Stimulated activated CD4-positive, alpha-beta T cell treated with anti-CD3 and anti-CD28 coated beads, TNF-alpha, amount 100 ng/mL, for 24 hours (primary cell): ENCODE results near the gene SLC11A2.
"Not testable (repeated sequence)": the region's sequence is repeated elsewhere in the genome, so short reads cannot be mapped to it uniquely, and the experiment has no call there.

ENCODE experiments used
- DNase-seq, 3 experiments: peaks; one replicate each; pipeline ENCODE4 v3.0.0-alpha.2; 2020; ENCODE audit warnings: low read depth in 3 of 3

Gene SLC11A2

DNA sequence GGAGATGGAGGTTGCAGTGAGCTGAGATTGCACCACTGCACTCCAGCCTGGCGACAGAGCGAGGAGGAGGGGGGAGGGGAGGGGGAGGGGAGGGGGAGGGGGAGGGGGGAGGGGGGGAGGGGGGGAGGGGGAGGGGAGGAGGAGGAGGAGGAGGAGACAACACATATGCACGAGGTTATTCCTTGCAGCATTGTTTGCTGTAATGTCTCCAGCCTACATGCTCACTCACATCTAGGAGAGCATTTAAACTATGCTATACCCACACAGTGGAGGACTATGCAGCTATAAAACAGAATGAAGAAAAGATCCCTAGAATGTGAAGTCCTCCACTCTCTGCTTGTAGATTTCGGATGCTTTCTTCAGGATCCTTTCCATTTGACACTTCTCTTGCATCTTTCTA is 77.4 kb downstream of the SLC11A2 start:
- no peak for DNase-seq

DNA sequence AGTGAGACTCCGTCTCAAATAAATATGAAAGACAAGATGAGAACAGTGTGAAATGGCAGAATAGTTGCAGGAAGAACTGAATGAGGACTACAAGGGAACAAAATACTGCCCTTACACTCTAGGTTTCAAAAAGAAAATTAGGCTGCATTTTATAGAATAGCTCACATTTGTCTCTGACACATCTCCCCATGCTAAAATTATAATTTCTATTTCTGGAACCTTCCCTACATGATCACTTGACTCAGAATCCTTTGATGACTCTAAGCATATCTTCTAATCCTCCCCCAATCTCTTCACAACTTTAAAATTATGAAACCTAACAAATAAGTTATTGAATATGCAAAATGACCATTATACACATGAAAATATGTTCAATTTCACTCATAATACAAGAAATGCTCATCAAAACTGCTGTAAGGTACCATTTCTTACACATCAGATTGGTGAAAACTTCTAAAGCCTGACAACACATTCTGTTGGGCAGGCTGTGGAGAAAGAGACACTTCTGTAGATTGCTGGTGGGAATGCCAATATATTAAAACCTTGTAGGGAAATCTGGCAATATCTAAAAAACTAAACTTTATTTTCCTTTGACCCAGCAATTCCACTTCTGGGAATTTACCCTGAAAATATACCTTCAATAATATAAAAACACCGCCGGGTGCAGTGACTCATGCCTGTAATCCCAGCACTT is 78.1 kb downstream of the SLC11A2 start:
- no peak for DNase-seq

DNA sequence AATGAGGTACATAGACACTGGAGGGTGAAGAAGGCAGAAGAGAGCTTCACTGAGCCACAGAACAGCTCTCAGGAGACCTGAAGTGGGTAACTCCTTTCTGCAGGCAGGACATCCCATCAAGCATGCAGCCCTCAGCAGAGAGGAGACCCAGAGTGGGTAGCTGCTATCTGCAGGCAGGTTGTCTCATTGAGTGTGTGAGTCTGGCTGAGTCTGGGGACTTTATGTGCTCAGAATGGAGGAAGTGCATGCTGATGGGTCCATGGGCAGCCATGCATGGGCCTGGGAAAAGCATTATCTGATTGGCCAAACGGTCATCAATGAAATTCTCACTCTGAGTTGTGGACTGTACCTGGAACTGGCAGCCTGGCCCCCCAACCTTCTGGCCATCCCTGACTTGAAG is 88.5 kb downstream of the SLC11A2 start:
- no peak for DNase-seq

DNA sequence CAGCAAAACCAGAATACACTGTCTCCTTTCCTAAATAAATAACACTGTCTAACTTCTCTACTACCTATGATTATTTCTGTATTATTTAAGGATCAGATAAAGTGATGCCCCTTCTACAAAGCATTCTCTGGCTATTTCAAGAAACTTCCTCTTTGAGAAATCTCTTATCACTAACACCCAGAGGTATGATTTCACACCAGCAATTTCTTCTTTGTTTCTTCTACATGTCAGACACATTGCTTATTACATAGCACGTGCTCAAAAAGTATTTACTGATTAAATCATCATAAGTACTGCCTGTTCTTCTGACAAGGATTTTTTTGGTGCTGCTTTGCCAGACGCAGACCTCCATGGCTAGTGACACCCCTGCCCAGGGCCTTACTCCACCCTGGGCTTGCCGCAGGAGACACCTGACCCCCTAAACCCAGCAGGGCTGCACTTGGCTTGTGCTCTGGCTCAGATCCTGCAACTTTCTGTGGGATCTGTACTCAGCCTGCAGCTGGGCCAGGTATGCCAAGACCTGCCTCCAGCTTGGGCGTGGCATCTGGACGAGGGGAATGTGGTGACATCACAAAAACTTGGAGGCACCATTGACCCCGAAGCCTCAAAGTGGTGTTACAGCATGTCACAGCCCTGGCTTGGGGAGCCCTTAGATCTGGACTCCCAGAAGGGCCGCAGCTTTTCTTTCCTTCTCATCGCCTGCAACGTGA is 89.2 kb downstream of the SLC11A2 start:
- DNase-seq: no peak

DNA sequence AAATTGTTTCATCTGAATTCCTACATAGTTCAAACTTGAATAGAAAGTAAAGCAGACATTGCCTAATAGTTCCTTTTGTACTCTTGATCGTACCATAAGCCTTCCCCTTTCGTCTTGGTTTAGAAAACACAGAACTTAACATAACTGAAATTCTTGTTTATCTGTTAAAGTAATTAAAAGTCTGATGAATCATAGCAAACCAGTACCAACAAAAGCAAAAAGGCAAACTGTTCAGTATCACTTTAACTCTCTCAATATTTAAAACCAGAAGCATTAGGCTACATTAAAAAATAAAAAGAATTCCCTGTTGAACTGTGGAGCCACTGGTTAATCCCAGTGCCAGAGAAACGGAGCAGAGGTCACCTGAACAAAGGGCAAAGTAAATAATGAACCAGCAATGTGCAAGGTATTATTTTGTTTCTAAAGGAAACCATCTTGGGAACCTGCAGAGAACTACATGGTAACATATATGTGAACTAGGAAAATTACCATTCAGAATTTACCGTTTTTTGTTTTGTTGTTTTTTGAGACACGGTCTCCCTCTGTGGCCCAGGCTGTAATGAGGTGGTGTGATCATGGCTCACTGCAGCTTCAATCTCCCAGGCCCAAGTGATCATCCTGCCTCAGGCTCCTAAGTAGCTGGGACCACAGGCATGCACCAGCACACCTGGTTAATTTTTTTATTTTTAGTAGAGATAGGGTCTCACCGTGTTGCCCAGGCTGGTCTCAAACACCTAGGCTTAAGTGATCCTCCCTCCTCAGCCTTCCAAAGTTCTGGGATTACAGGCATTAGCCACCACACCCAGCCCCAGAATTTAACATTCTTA is 91.0 kb downstream of the SLC11A2 start:
- DNase-seq: no peak

DNA sequence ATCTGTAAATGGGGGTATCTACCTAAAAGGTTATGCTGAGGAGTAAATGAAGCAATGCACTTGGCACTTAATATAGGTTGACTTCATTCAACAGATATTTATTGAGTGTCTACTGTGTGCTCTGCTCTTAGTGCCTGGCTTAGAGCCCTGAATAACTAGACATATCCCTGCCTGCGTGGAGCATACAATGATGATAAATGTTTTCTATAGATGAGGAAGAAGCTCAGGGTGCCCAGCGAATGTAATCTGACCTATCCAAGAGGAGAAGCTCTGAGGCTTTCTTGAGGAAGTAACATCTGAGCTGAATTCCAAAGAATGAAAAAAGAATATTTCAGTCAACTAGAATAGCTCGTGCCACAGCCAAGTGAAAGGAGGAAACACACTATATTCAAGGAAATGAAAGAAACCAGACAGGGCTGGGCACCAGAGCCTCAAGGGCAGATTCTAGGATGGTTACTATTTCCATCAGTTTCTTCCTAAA is 91.8 kb downstream of the SLC11A2 start:
- no peak for DNase-seq

DNA sequence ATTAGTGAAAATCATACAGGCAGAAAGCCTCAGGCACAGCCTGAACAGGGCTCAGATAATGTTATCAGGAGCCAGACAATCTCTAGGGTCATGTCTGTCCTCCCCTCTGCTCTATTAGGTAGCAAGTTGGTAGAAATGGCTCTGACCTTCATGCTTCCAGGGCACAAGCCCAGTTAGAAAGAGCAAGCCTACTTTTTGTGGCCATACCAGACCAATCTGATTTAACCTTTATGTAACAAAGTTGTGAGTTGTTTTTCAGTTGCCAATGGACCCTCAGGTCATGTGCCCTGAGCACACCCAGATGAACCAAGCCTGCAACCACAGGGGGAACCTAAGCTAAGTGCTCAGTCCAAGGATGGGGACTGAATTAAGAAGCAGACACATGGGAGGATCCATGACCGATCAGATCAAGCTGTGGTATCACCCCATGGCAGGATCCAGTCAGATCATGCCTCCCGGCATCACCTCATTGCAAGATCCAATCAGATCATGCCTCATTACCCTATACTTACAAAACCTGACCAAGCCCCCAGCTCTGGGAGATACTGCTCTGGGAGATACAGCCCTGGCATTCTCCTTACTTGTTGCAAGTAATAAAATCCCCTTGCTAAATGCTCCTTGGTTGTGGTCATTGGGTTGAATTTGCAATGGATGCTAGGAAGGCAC is 92.6 kb downstream of the SLC11A2 start:
- no peak for DNase-seq

DNA sequence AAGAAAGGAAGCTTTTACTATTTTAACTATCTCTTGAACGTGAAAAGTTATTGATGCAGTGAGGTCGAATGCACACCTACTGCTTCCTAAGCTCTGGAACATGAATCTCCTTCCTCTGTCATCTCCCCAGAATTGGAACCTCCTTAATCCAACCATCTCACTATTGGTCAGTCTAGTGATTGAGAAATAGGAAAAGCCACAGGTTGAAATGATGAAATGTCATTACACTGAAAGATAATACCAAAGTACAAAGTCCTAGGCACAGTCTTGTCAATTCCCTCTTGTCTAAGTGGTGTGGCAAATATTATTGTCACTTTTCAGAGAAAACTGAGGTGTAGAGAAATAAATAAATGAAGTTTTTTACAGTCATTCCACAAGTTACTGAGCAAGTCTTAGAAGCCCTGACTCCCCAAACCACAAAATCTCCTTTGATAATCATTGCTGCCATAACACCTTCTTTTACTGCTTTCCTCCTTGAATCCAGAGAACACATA is 93.3 kb downstream of the SLC11A2 start:
- DNase-seq: no peak

DNA sequence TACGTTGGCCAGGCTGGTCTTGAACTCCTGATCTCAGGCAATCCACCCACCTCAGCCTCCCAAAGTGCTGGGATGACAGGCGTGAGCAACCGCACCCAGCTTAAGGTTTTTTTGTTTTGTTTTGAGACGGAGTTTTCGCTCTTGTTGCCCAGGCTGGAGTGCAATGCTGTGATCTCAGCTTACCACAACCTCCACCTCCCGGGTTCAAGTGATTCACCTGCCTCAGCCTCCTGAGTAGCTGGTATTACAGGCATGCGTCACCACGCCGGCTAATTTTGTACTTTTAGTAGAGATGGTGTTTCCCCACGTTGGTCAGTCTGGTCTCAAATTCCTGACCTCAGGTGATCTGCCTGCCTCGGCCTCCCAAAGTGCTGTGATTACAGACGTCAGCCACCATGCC is 95.7 kb downstream of the SLC11A2 start:
- not testable (repeated sequence) for DNase-seq

DNA sequence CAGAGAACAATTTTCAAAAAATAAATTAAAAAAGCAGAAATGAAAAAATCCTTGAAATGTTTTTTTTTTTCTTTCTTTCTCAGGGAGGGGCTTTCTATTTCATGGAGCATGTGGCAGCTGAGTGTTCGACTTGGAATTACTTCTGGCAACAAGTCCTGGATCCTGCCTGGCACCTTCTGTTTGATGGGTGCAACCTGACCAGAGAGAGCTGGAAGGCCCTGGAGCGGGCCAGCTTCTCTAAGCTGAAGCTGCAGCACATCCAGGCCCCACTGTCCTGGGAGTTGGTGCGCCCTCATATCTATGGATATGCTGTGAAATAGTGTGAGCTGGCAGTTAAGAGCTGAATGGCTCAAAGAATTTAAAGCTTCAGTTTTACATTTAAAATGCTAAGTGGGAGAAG is 96.4 kb downstream of the SLC11A2 start:
- DNase-seq: no peak
